Small intestine (tissue), 7 donors: ENCODE data around the gene NUF2. TPM values are rescaled to one million over a fixed set of nuclear protein-coding genes. Genes with fewer than 3 reads are reported as not detected.
"Not testable (repeated sequence)": the region's sequence is repeated elsewhere in the genome, so short reads cannot be mapped to it uniquely, and the experiment has no call there.

Experiments
- DNase-seq, 2 donors: peaks; one replicate each; pipeline versions ENCODE4 v3.0.0 to v3.0.0-alpha.2; 2013
- FAIRE-seq: peaks from 2 replicates; lab custom pipeline; 2012; peaks lifted over from hg19 to GRCh38; lab: Jason Lieb, UNC
- H3K27ac ChIP-seq, 3 donors: one replicate each; pipeline ENCODE4 v1.5.1; 2013; ENCODE audit warnings: low read length in 2 of 3, mild to moderate bottlenecking in 2 of 3, control low read depth in 1 of 3, inconsistent platforms in 1 of 3, low read depth in 1 of 3, moderate library complexity in 1 of 3
- H3K27me3 ChIP-seq, 3 donors: one replicate each; pipeline ENCODE4 v1.6.1; 2013; ENCODE audit warnings: low read length in 3 of 3, inconsistent platforms in 1 of 3; ENCODE audit not compliant: control insufficient read depth in 3 of 3, insufficient read depth in 3 of 3
- H3K36me3 ChIP-seq, 3 donors: one replicate each; pipeline ENCODE4 v1.6.1; 2013; ENCODE audit warnings: low read length in 3 of 3, inconsistent platforms in 1 of 3, low read depth in 1 of 3, mild to moderate bottlenecking in 1 of 3, moderate library complexity in 1 of 3; ENCODE audit not compliant: control insufficient read depth in 3 of 3, insufficient read depth in 2 of 3
- H3K4me1 ChIP-seq, 3 donors: one replicate each; pipeline ENCODE4 v1.6.1; 2013; ENCODE audit warnings: low read length in 2 of 3, inconsistent platforms in 1 of 3, low read depth in 1 of 3, mild to moderate bottlenecking in 1 of 3, moderate library complexity in 1 of 3; ENCODE audit not compliant: control insufficient read depth in 3 of 3, insufficient read depth in 2 of 3
- H3K4me3 ChIP-seq, 3 donors: one replicate each; pipeline ENCODE4 v1.5.1; 2013; ENCODE audit warnings: low read length in 3 of 3, control low read depth in 1 of 3, inconsistent platforms in 1 of 3, low read depth in 1 of 3, mild to moderate bottlenecking in 1 of 3, moderate library complexity in 1 of 3
- H3K9me3 ChIP-seq, 2 donors: one replicate each; pipeline ENCODE4 v1.6.1; 2013; ENCODE audit warnings: low read depth in 1 of 2, low read length in 1 of 2; ENCODE audit not compliant: control insufficient read depth in 2 of 2, insufficient read depth in 1 of 2
- WGBS, 3 donors: extraction: QIAGEN DNeasy Blood & Tissue Kit; methylation state at CpG; one replicate each; pipeline ENCODE4 v1.1.7; 2013; 5-methylcytosine and 5-hydroxymethylcytosine counted together
- polyA plus RNA-seq, 4 donors: library from polyadenylated mRNA; stranded (reverse) in 3 of 4; unstranded in 1 of 4; fragments of 200-250 nt in 3 of 4; fragments of 120-200 nt in 1 of 4; gene quantifications; one replicate each; pipeline versions ENCODE4 v1.2.1 to v1.2.3, GENCODE V29; 2013
- donor health status: healthy with polysubstance abuse.
- donor health status: control.
- donor health status: control.
- donor health status: Bipolar disorder and iron deficiency.
- donor health status: healthy.

NUF2 gene
- polyA plus RNA-seq, 4 donors, result 0.54 to 11.5 (median 5.7) TPM

- FAIRE-seq (no peak), DNase-seq (no peak)
- Histone ChIP-seq H3K36me3 (no peaks in the 10 kb centered on the region), H3K4me3 (no peak overlapping the region), H3K9me3 (no peaks in the 10 kb centered on the region), H3K4me1 (no peaks in the 10 kb centered on the region), H3K27ac (no peak overlapping the region), H3K27me3 (no peaks in the 10 kb centered on the region)
- 73 to 96% (median 96%) methylated on average over 4 of the region's 4 CpGs for WGBS, 3 donors
These were observed 24.6 kb downstream of the NUF2 start for GRCh38 chr1:163346326-163346870.

DNA sequence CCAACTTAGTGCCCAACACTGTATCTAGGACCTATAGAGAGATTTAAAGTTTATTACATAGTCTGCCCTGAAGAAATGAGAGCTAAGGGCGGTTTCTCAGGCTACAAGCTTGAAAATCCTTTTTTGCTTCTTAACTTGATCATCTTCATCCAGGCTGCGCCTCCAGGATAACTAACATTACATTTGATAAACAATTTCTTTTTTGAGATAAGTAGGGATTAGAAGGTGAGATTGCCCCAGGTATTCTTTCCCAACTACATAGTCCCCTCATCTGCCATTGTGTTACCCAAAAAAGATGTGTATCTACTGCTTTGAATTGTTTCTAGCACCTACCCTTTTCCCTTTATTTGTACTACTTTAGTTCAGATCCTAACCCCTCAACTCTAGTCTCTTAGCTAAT lies 25.4 kb downstream of the NUF2 start:
- H3K9me3 ChIP-seq, result no peaks in the 10 kb centered on the region
- no peaks in the 10 kb centered on the region for H3K36me3 ChIP-seq
- WGBS, 3 donors, result 96 to 100% (median 97%) methylated on average over 2 of the region's 2 CpGs
- H3K4me1 ChIP-seq, result no peaks in the 10 kb centered on the region
- H3K4me3 ChIP-seq, result no peak overlapping the region
- H3K27me3 ChIP-seq, result no peaks in the 10 kb centered on the region
- H3K27ac ChIP-seq, result no peak overlapping the region
- DNase-seq (no peak), FAIRE-seq (no peak)

GRCh38 chr1:163351912-163352311 lies 30.2 kb downstream of the NUF2 start:
- H3K36me3 ChIP-seq, result no peaks in the 10 kb centered on the region
- FAIRE-seq, result no peak
- H3K9me3 ChIP-seq, result no peaks in the 10 kb centered on the region
- no peak for DNase-seq
- H3K4me3 ChIP-seq, result no peak overlapping the region
- H3K27me3 ChIP-seq, result no peaks in the 10 kb centered on the region
- H3K27ac ChIP-seq, result no peak overlapping the region
- 98 to 100% (median 99%) methylated on average over 2 of the region's 2 CpGs for WGBS, 3 donors
- H3K4me1 ChIP-seq, result no peaks in the 10 kb centered on the region

GRCh38 chr1:163357378-163357777 lies 35.6 kb downstream of the NUF2 start:
- no peaks in the 10 kb centered on the region for H3K27me3 ChIP-seq
- H3K4me1 ChIP-seq, result peaks cover 0 to 12% (median 0%) of the 10 kb centered on the region in 3 donors
- DNase-seq (peak; percentile 6 to 29), FAIRE-seq (no peak)
- WGBS, 3 donors, result 69 to 73% (median 71%) methylated on average over 2 of the region's 2 CpGs
- no peak overlapping the region for H3K4me3 ChIP-seq
- peak overlapping the region in 1 of 3 donors; percentile 47 for H3K27ac ChIP-seq
- H3K36me3 ChIP-seq, result no peaks in the 10 kb centered on the region
- no peaks in the 10 kb centered on the region for H3K9me3 ChIP-seq

DNA sequence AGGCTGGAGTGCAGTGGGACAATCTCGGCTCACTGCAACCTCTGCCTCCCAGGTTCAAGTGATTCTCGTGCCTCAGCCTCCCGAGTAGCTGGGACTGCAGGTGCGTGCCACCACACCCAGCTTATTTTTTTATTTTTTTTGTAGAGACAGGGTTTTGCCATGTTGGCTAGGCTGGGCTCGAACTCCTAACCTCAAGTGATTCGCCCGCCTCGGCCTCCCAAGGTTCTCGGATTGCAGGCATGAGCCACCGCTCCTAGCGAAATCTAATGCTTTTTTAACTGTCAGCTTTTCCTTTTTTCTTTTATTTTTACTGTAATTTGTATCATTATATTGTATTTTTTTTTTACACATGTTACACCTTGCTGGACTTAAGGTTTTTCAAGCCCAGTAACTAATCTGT lies 36.4 kb downstream of the NUF2 start:
- H3K27ac ChIP-seq, H3K4me3 ChIP-seq, DNase-seq, H3K9me3 ChIP-seq, H3K36me3 ChIP-seq, FAIRE-seq, H3K27me3 ChIP-seq: not testable (repeated sequence)
- peaks cover 0 to 12% (median 0%) of the 10 kb centered on the region in 3 donors for H3K4me1 ChIP-seq
- WGBS, 3 donors, result 84 to 95% (median 93%) methylated on average over 11 of the region's 11 CpGs

- H3K4me1 ChIP-seq, result peaks cover 0 to 12% (median 0%) of the 10 kb centered on the region in 3 donors
- WGBS, 3 donors, result 29 to 37% (median 31%) methylated on average over 5 of the region's 5 CpGs
- H3K27ac ChIP-seq, result no peak overlapping the region
- H3K27me3 ChIP-seq, result no peaks in the 10 kb centered on the region
- H3K9me3 ChIP-seq, result no peaks in the 10 kb centered on the region
- H3K4me3 ChIP-seq, result no peak overlapping the region
- no peak for FAIRE-seq
- DNase-seq, result peak; percentile 29 to 44
- no peaks in the 10 kb centered on the region for H3K36me3 ChIP-seq
These were observed 39.6 kb downstream of the NUF2 start for GRCh38 chr1:163361123-163361934.

DNA sequence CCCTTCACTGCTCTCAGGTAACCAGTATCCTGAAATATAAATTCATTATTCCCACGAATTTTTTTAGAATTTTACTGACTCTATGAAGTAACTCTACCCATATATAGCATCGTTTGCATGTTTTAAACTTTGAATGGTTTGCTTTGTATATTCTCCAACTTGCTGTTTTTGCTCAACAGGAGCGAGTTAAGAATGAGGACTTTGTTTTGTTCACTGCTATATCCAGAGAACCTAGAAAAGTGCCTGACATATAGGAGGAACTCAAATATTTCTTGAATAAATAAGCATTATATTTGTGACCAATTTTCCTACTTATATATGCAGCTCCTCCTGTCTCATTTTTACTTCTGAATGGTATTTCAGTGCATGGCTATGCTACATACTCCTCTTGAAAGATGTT lies 43.4 kb downstream of the NUF2 start:
- DNase-seq, result no peak
- Histone ChIP-seq H3K27ac (no peak overlapping the region), H3K36me3 (no peaks in the 10 kb centered on the region), H3K4me1 (peaks cover 0 to 6% (median 0%) of the 10 kb centered on the region in 3 donors), H3K4me3 (no peak overlapping the region), H3K27me3 (no peaks in the 10 kb centered on the region), H3K9me3 (no peaks in the 10 kb centered on the region)
- FAIRE-seq, result no peak
- 50 to 54% (median 53%) methylated on average over 3 of the region's 3 CpGs for WGBS, 3 donors

DNA sequence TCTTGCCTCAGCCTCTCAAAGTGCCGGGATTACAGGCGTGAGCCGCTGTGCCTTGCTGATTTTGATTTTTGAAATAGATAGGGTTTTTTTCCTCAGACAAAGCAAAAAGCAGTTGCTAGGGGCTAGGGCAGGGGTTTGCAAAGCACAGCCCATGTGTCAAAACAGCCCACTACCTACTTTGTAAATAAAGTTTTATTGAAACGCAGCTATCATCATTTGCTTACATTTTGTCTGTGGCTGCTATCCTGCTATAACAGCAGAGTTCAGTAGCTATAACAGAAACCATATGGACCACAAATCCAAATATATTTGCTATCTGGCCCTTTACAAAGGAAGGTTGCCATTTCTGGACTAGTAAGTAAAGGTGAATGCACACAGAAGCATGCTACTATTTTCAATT lies 44.8 kb downstream of the NUF2 start:
- no peak overlapping the region for H3K4me3 ChIP-seq
- FAIRE-seq (no peak), DNase-seq (no peak)
- no peak overlapping the region for H3K27ac ChIP-seq
- 83 to 98% (median 96%) methylated on average over 4 of the region's 4 CpGs for WGBS, 3 donors
- H3K4me1 ChIP-seq, result peaks cover 0 to 3% (median 0%) of the 10 kb centered on the region in 3 donors
- H3K9me3 ChIP-seq, result no peaks in the 10 kb centered on the region
- H3K36me3 ChIP-seq, result no peaks in the 10 kb centered on the region
- no peaks in the 10 kb centered on the region for H3K27me3 ChIP-seq
